Fibroblast of the conjunctiva (primary cell): ENCODE measurements around the gene ATP10B.

Experiments
- DNase-seq: peaks from one replicate; pipeline ENCODE4 v3.0.0-alpha.2; 2010; ENCODE audit warnings: low read depth

ATP10B gene

GRCh38 chr5:160547872-160548271, 304.1 kb downstream of the ATP10B start:
- no peak for DNase-seq

GRCh38 chr5:160547061-160547460, 304.9 kb downstream of the ATP10B start:
- no peak for DNase-seq

DNA sequence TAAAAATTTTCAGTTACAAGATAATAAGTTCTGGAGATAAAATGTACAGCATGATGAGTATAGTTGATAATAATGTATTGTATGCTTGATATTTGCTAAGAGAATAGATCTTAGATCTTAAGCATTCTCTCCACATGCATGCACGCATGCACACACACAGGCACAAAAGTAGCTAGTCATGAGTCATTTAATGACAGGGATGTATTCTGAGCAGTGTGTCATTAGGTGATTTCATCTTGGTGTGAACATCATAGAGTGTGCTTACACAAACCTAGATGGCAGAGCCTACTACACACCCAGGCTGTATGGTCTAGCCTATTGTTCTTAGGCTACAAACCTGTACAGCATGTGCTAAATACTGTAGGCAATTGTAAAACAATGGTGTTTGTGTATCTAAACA, 306.2 kb downstream of the ATP10B start:
- no peak for DNase-seq

DNA sequence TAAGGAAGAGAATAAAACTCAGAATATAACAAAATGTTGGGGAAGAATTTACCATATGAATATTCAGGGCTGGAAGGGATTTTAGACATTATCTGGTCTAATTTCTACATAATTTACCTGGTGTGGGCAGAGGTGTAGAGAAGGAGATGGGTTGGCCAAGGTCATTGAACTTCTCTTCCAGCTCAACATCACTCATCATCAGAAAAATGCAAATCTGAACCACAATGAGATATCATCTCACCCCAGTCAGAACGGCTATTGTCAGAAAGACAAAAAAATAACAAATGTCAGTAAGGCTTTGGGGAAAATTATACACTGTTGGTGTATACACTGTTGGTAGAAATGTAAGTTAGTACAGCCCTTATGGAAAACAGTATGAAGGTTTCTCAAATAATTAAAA, 308.6 kb downstream of the ATP10B start:
- DNase-seq, result no peak

DNA sequence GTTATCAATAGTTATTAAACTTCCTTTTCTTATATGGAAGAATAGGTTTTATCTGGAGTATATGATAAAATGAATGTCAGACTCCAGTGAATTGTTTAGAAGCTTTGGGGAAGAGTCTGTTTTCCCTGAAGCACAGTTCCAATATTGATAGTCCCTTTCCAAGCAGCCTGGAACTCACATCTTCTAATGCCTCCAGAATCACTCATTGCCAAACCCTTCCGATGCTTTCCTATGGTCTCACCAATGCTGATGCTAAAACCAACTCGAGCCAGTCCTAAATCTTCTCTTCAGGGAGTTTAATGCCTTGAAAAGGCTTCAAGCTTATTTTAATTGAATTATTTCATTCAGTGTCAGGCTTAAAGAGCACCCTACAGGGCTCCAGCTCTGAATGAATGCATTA, 309.2 kb downstream of the ATP10B start:
- no peak for DNase-seq

- DNase-seq, result no peak
These were observed 309.7 kb downstream of the ATP10B start for GRCh38 chr5:160542281-160542680.

DNA sequence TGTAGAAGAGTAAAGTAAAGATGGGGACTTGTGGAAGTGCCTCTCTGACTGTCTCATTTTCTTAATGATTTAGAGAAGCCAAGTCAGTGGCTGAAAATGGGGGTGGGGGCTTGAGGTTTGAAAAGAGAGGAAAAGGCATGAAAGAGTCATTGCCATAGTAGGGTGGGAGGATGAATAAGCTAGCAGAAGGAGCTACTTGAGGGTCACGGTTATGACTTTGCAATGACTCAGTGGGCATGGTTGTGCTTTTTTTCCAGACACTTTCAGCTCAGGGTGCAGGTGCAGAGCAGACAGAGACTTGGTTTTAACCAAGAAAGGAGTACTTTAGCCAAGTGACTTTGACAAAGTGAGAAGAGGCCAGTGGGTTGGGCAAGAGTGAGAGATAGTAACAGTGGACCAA, 312.6 kb downstream of the ATP10B start:
- DNase-seq, result no peak

GRCh38 chr5:160537940-160538339, 314.1 kb downstream of the ATP10B start:
- DNase-seq, result no peak

- DNase-seq, result no peak
These were observed 314.9 kb downstream of the ATP10B start for GRCh38 chr5:160537116-160537515.

DNA sequence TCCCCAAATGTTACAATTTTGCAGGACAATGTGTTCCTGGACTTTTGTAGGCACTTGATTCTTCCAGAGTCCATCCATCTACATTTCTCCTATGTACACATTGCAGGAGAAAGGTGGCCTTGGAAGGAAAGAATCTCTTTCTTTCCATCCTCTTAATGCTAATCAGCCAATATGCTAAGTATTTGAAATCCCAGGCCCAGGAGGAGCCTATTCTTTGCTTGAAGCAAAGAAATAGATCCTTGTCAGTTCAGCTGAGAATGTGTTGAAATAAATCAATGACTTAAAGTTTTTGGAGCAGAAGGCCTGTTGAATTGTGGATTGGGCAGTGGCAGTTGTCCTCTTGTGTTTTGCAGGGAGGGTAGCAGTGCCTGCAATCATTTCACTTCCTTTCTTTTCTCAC, 317.1 kb downstream of the ATP10B start:
- no peak for DNase-seq

- no peak for DNase-seq
These were observed 317.9 kb downstream of the ATP10B start for GRCh38 chr5:160534125-160534524.

- no peak for DNase-seq
These were observed 326.3 kb downstream of the ATP10B start for GRCh38 chr5:160525471-160526261.

DNA sequence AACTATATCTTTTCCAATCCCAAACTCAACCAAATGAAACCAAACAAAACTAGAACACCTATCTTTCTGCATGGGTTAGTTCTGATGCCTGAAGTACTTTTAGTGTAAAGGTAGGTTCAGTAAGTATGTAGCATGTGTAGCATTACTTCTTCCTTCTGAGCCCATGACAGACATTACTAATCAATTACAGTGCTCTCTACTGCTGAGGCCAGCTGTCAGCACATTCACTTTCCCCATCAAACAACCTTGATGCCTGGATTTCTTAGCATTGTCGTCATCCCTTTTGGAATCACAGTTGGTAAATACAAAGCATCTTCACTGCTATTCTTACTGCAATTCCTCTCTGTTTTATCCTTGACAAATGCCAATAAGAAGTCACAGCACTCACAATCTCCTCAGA, 327.2 kb downstream of the ATP10B start:
- DNase-seq, result no peak

DNA sequence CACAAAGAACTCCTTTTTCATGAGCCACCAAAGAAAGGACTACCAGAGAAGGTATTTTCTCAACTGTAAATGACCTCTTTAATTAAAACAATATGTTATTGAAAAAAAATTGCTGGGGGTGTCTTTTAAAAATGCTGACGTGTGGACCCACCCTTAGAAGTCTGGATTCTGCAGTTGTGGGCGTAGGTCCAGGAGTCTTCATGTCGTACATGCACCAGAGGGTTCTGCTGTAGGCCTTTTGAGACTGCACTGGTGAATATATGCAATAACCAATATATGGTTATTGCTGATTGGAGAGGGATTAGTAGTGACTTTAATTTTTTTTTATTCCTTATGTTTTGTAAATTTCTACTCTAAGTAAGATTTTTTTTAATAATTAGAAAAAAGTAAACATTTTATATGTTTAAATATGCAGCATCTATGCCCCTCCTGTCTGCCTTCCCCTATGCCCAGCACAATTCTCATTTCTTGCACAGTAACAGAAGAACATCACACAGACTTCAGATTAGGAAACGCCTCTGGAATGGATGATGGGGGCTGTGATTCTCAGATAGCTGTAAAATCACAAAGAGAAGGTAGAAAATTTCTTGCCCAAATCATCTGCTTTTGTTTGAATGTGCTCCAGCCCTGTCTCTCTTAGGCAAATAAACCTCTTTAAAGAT, 328.4 kb downstream of the ATP10B start:
- no peak for DNase-seq

GRCh38 chr5:160521392-160521663, 330.7 kb downstream of the ATP10B start:
- no peak for DNase-seq

GRCh38 chr5:160520609-160521391, 331.2 kb downstream of the ATP10B start:
- no peak for DNase-seq

GRCh38 chr5:160516696-160517530, 335.1 kb downstream of the ATP10B start:
- DNase-seq, result no peak

DNA sequence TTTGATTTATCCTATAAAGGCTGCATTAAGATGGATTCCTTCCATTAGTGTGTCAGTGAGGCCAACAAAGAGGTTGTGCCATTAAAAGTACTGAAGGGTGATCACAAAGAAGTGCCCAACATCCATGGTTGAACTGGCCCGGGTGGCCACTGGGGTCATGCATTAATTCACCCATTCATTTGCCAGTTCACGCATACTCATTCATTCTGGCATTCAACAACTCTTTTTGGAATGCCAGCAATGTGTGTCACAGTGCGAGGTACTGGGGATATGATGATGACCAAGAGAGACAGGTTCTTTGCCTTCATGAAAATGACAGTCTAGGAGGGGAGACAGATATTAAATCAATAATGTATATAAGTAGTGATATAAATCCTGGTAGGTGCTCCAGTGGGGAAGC, 337.1 kb downstream of the ATP10B start:
- no peak for DNase-seq

DNA sequence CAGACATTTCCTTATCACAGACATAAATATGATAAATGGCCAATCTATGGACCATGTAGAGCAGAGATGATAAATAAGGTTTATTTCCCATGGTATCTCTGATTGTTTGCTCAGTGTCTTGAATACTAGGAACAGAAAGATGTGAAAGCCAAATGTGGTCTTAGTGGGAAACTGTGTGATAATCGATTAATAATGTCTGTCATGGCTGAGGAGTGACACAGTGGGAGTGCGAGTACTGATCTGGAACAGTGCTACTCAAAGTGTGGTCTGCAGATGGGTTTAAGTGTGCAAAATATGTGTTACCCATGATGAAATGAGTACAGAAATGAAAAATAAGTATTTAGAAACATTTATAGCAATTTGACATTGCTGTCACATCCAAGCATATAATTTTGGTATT, 337.8 kb downstream of the ATP10B start:
- no peak for DNase-seq

DNA sequence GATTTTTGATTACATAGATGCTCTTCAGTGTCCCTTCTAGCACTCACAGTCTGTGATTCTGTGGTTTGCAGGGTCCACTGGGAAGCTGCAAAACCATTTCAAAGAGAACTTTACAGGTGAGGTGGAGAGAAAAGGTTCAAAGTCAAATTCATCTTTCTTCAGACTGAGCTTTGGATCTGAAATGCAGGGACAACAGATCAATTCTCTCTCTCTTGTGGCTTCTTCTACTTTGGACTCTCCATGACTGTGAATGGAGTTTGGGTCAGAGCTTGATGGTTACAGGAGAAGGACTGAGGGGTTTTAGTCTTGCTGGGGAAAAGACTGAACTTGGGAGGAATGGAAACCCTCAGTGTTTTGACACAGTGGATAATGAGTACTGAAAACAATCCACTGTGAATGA, 338.5 kb downstream of the ATP10B start:
- DNase-seq, result no peak
